ENCODE data around the gene IL5. TPM values are rescaled to one million over a fixed set of nuclear protein-coding genes. Genes with fewer than 3 reads are reported as not detected.

IL5 gene
- total and polyA plus RNA-seq, 2 of the 4 experiments (the other 2 are of a cell fraction): not detected

DNA sequence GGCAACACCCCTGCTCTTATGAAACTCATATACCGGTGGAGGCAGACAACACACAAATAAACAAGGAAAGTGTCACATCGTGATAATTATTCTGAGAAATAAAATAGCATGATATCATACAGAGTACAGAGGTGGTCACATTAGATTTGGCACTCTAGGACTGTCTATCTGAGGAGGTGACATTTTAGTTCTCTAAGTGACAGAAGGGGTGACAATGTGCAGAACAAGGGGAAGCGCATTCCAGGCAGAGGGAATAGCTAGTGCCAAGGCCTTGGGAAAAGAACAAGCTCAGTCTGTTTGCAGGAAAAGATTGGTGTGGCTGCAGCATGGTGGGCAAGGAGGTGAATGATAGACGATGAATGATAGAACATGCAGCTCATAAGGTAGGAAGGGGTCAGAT is 40.1 kb downstream of the IL5 start:
- in situ Hi-C loops (cut with MboI; ENCODE audit: low sequenced_read_pairs): loop anchor here (5.0 kb wide), 1 partner anchor 116 kb away; no protein-coding TSS in a partner anchor
- TF ChIP-seq NFE2L2 (IDR thresholded peaks at IDR 0.05; ENCODE audit: low read depth, low read length) (no peak), SMC3 (IDR thresholded peaks at IDR 0.05; ENCODE audit: low read depth, low read length) (no peak), CHD1 (IDR thresholded peaks at IDR 0.05; ENCODE audit: low read depth, low read length) (no peak), RFX5 (IDR thresholded peaks at IDR 0.05; ENCODE audit: low read depth, low read length) (no peak), BHLHE40 (IDR thresholded peaks at IDR 0.05; ENCODE audit: low read depth, low read length) (no peak), MXI1 (IDR thresholded peaks at IDR 0.05; ENCODE audit: borderline replicate concordance, low read depth, low read length) (no peak), RAD21 (IDR thresholded peaks at IDR 0.05; ENCODE audit: low read length) (no peak), MAFK (IDR thresholded peaks at IDR 0.05; ENCODE audit: low read depth, low read length) (no peak), MAZ (IDR thresholded peaks at IDR 0.05; ENCODE audit: borderline replicate concordance, low read depth, low read length) (no peak), FOS (IDR thresholded peaks at IDR 0.05; ENCODE audit: low read depth, low read length) (no peak), RCOR1 (IDR thresholded peaks at IDR 0.05; ENCODE audit: insufficient replicate concordance, low read length) (no peak), CEBPB (IDR thresholded peaks at IDR 0.05; ENCODE audit: low read depth, low read length) (no peak), POLR2A (IDR thresholded peaks at IDR 0.05; ENCODE audit: low read depth, low read length) (no peak)
- TF ChIP-seq, protein P1, sequence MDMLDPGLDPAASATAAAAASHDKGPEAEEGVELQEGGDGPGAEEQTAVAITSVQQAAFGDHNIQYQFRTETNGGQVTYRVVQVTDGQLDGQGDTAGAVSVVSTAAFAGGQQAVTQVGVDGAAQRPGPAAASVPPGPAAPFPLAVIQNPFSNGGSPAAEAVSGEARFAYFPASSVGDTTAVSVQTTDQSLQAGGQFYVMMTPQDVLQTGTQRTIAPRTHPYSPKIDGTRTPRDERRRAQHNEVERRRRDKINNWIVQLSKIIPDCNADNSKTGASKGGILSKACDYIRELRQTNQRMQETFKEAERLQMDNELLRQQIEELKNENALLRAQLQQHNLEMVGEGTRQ (IDR thresholded peaks at IDR 0.05; ENCODE audit: low read depth, low read length): no peak
- TF ChIP-seq, protein P2, sequence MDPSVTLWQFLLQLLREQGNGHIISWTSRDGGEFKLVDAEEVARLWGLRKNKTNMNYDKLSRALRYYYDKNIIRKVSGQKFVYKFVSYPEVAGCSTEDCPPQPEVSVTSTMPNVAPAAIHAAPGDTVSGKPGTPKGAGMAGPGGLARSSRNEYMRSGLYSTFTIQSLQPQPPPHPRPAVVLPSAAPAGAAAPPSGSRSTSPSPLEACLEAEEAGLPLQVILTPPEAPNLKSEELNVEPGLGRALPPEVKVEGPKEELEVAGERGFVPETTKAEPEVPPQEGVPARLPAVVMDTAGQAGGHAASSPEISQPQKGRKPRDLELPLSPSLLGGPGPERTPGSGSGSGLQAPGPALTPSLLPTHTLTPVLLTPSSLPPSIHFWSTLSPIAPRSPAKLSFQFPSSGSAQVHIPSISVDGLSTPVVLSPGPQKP (IDR thresholded peaks at IDR 0.05; ENCODE audit: borderline replicate concordance, low read depth, low read length): no peak
- TF ChIP-seq, protein P3, sequence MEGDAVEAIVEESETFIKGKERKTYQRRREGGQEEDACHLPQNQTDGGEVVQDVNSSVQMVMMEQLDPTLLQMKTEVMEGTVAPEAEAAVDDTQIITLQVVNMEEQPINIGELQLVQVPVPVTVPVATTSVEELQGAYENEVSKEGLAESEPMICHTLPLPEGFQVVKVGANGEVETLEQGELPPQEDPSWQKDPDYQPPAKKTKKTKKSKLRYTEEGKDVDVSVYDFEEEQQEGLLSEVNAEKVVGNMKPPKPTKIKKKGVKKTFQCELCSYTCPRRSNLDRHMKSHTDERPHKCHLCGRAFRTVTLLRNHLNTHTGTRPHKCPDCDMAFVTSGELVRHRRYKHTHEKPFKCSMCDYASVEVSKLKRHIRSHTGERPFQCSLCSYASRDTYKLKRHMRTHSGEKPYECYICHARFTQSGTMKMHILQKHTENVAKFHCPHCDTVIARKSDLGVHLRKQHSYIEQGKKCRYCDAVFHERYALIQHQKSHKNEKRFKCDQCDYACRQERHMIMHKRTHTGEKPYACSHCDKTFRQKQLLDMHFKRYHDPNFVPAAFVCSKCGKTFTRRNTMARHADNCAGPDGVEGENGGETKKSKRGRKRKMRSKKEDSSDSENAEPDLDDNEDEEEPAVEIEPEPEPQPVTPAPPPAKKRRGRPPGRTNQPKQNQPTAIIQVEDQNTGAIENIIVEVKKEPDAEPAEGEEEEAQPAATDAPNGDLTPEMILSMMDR (conservative IDR thresholded peaks at IDR 0.05; ENCODE audit: low read depth, low read length): no peak

More for the DNA sequence above, 40.1 kb downstream of the IL5 start:
- Histone ChIP-seq H3K14ac (replicated peaks; ENCODE audit: low read depth, low read length) (no peak overlapping the region), H4K8ac (ENCODE audit: low read depth in 2 of 2, low read length in 2 of 2) (no peak overlapping the region), H3K9me3 (ENCODE audit: control insufficient read depth, insufficient read depth, low read length) (no peaks in the 10 kb centered on the region), H2BK15ac (ENCODE audit: low read depth, low read length) (peak overlapping the region; percentile 57; the same call in 2 of the 3 replicates), H4K91ac (ENCODE audit: insufficient read depth, low read depth, low read length) (peak overlapping the region; percentile 39; the same call in 1 of the 2 replicates), H2BK20ac (ENCODE audit: low read depth, low read length) (peak overlapping the region; percentile 49; the same call in 1 of the 2 replicates), H3K4ac (ENCODE audit: low read depth, low read length) (peak overlapping the region; percentile 17; the same call in 1 of the 2 replicates), H3K9me1 (ENCODE audit: insufficient read depth, low read length) (peaks cover 44% of the 10 kb centered on the region), H4K5ac (ENCODE audit: low read depth, low read length) (no peak overlapping the region), H3K36me3 (ENCODE audit: control insufficient read depth, insufficient read depth, low read length) (no peaks in the 10 kb centered on the region), H2BK120ac (ENCODE audit: low read depth, low read length) (no peak overlapping the region), H3K27me3 (ENCODE audit: control insufficient read depth, insufficient read depth, low read length) (no peaks in the 10 kb centered on the region), H2AFZ (replicated peaks; ENCODE audit: low read length, poor library complexity) (no peak overlapping the region), H3K27ac (ENCODE audit: insufficient read depth, low read length) (no peak overlapping the region), H3K56ac (ENCODE audit: extremely low read depth, insufficient read depth, low read length) (no peak overlapping the region), H2AK5ac (ENCODE audit: low read depth, low read length) (0 out of 2 replicates have a peak overlapping the region, but pooled peaks have one; percentile 0), H4K20me1 (ENCODE audit: insufficient read depth, low read length) (no peaks in the 10 kb centered on the region), H3K4me2 (ENCODE audit: low read depth, low read length) (no peak overlapping the region), H3K4me3 (ENCODE audit: insufficient read depth, low read depth, low read length) (no peak overlapping the region), H2BK5ac (ENCODE audit: low read depth, low read length, poor library complexity, severe bottlenecking) (no peak overlapping the region), H3K9ac (ENCODE audit: low read depth, low read length) (no peak overlapping the region), H3K18ac (ENCODE audit: low read depth, low read length) (no peak overlapping the region), H2AK9ac (replicated peaks; ENCODE audit: low read depth, low read length, poor library complexity) (no peak overlapping the region), H3K79me1 (ENCODE audit: low read depth in 1 of 2, low read length in 2 of 2) (peaks cover 0 to 14% of the 10 kb centered on the region in 2 experiments; a peak in 1 of 4 replicates), H3K23ac (ENCODE audit: low read depth, low read length) (no peak overlapping the region), H3K4me1 (ENCODE audit: control insufficient read depth, insufficient read depth, low read length) (peaks cover 27% of the 10 kb centered on the region)
- ChIA-PET CTCF (no interaction called here), POLR2A (ENCODE audit: unreplicated experiment) (no interaction called here)
- dilution Hi-C loops (cut with HindIII; ENCODE audit: low sequenced_read_pairs, unreplicated experiment) (no loop called here), intact Hi-C loops (cut with micrococcal nuclease) (no loop called here)
- no TSS peak for BruUV-seq (replicated peaks)
- ATAC-seq (ENCODE audit: low read depth): no peak
- WGBS, 2 experiments (ENCODE audit: extremely low coverage in 2 of 2, insufficient read length in 1 of 2): 30% methylated on average over 1 of the region's 4 CpGs; no CpG with 5 or more reads in 1 of the 2 experiments
- no peak for DNase-seq

All from IMR-90 (cell line).